Adrenal gland (tissue), 5 donors: ENCODE measurements around the gene CCDC93.

ENCODE experiments used
- POLR2A ChIP-seq, 2 donors: fragments of 450-650 bp; IDR thresholded peaks; one replicate each; pipeline ENCODE4 v1.6.1; 2017; ENCODE audit warnings: antibody characterized with exemption in 2 of 2, mild to moderate bottlenecking in 2 of 2, moderate library complexity in 1 of 2
- TF ChIP-seq, protein P1 (sequence below), 6 experiments: fragments of 450-650 bp in 4 of 6; fragments of 200-600 bp in 2 of 6; sonication (generic) in 1 of 6; IDR thresholded peaks; 1 replicate in 5 of 6; 2 replicates in 1 of 6; pipeline versions ENCODE4 v1.5.1 to v1.8.0; 2016 to 2021; ENCODE audit warnings: antibody characterized with exemption in 6 of 6, mild to moderate bottlenecking in 2 of 6, moderate library complexity in 1 of 6
- donor health status: DM: no; HTN: no; CAD: no.

GRCh38 chr2:118056165-118056534 lies 42.3 kb upstream of the CCDC93 start:
- TF ChIP-seq, protein P1, sequence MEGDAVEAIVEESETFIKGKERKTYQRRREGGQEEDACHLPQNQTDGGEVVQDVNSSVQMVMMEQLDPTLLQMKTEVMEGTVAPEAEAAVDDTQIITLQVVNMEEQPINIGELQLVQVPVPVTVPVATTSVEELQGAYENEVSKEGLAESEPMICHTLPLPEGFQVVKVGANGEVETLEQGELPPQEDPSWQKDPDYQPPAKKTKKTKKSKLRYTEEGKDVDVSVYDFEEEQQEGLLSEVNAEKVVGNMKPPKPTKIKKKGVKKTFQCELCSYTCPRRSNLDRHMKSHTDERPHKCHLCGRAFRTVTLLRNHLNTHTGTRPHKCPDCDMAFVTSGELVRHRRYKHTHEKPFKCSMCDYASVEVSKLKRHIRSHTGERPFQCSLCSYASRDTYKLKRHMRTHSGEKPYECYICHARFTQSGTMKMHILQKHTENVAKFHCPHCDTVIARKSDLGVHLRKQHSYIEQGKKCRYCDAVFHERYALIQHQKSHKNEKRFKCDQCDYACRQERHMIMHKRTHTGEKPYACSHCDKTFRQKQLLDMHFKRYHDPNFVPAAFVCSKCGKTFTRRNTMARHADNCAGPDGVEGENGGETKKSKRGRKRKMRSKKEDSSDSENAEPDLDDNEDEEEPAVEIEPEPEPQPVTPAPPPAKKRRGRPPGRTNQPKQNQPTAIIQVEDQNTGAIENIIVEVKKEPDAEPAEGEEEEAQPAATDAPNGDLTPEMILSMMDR (IDR thresholded peaks at IDR 0.05) = no peak
- no peak for TF ChIP-seq POLR2A (IDR thresholded peaks at IDR 0.05)
